ENCODE data around the gene FEZ2.

- TF ChIP-seq NFYB (IDR thresholded peaks at IDR 0.05; ENCODE audit: insufficient read depth, low read depth, low read length) (no peak), GABPA (IDR thresholded peaks at IDR 0.05; ENCODE audit: low read depth) (no peak)
These were observed 42.2 kb downstream of the FEZ2 start for GRCh38 chr2:36555789-36556188.

Data from GM12878 (cell line).